HG03103 (cell line): ENCODE results near the gene CLCA2.

Experiments used
- ATAC-seq: cut with Tn5 transposase; IDR thresholded peaks from one replicate; pipeline ENCODE4 v1.9.1; 2021; ENCODE audit warnings: low read depth; ENCODE audit not compliant: unreplicated experiment

CLCA2 gene

DNA sequence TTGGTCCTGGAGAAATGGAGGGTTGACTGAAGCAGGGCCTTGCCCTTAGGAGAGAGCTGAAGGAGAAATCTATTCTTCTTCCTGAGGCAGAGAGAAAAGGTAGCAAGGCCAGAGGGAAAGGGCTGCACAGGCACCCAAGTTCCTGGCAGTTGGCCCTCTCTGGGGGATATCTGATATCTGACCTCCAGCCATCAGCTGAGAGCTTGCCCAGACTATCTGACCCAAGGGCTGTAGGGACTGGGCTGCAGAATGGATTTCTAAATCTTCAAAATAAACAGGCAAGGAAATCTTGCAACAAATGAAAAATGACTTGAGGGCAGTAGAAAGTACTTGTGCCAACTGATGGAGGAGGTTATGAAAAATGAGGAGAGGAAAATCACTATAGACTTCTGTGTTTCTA, 498 bp upstream of the CLCA2 start:
- no peak for ATAC-seq

DNA sequence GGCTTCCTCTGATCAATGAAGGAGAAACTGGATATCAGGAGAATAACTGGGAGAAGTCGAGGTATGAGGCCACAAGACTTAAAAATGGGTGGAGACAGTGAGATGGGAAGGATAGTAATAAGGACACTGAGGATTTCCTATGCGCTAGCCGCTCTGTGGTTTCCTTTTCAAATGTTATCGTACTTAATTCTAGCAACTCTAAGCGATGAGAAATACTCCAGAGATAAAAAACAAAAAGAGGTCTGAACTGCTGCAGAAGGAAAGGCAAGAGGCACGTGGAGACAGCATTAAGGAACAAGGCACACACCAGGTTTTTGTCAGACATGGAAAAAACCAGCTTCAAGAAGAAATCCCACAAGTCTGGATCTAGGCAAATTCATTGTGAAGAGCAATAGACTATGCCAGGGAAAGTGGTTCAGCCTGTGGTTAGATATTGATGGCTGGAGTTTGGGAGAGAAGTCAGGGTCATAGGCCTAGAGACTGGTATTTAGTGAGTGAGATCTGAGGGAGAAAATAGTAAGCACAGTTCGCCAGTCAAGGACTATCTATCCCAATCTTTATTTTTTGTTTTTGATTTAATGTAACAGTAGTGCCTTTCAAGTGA, 5.3 kb downstream of the CLCA2 start:
- ATAC-seq = no peak

DNA sequence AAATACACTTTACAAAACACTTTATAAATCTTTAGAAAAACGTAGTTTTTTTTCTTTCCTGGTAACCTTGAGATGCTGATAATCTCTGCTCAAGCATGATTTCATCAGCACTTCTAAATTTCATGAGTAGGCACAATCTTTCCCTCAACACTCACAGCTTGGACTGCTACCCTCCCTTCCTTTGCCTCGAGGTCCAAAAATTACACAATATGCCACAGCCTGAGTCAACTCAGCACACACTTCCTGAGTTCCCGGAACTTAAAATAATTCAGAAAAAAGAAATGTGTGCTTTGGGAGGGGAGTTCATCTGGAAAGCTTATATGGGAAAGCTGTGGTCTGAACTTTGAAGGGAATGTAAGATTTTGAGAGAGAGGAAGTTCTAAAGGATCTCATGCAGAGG, 5.9 kb downstream of the CLCA2 start:
- no peak for ATAC-seq

DNA sequence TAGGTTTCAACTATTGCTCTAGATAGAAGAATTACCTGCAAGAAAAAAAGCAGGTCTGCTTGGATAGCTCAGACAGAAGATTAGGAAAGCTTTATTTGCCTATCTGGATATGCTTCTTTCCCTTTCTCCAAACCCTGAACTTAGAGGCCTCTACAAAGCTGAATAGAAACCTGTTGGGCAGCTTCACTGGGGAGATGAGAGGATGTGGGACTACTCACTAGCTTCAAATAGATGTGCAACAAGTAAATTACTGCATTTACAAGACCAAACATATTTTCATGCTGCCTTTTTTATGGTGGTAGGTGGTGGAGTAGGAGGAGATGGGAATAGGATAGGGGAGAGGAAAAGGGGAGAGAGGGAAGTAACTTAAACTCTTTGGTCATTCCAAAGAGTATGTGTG, 6.4 kb downstream of the CLCA2 start:
- ATAC-seq = no peak

DNA sequence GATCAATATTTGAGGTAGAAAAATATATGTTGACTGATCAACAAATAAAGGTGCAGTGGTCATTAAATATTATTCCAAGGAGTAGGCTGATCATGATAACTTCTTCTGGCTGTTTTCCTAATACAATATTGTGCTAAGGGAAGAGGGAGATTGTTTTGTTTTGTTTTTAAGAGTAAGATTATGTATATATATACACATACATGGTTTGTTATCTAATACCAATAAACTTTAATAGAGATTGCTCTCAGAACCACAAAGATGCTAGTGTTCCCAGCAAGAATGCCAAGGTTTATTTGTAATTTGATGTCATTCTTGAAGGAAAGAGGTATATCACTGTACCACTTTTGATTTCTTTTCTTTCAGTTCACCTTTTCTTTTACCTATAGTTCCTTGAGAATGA, 10.1 kb downstream of the CLCA2 start:
- ATAC-seq = no peak

DNA sequence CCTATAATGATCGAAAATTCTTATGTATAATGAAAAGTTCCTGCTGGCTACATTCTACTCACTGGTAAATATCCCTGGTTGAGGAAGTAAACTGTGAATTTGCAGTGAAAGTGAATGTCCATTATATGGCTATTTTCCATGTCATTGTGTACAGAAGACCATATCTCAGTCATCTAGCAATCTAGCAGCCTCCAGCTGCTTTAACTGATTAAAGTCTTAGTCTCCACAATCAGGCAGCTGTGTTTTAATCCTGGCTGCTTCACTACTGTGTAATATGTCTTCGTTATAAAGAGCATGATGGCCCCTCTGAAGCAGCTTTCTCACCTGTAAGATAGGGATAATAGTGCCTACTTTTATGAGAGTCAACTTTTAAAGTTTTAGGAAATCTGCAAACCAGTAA, 11.4 kb downstream of the CLCA2 start:
- no peak for ATAC-seq

DNA sequence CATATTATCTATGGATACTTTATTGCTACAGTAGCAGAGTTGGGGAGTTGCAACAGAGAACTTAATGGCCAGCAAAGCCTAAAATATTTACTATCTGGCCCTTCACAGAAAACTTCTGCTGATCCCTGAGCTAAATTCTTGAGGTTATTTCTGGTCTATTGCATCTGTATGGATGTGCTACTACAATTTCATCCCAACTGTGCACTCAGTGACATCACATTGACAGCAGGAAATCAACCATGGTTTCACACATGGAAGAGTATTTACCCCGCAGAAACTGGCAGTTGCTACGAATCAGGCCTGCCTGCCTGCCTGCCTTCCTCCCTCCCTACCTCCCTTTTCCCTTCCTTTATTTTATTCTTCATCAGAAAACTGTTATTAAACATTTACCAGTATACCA, 12.1 kb downstream of the CLCA2 start:
- ATAC-seq = no peak

DNA sequence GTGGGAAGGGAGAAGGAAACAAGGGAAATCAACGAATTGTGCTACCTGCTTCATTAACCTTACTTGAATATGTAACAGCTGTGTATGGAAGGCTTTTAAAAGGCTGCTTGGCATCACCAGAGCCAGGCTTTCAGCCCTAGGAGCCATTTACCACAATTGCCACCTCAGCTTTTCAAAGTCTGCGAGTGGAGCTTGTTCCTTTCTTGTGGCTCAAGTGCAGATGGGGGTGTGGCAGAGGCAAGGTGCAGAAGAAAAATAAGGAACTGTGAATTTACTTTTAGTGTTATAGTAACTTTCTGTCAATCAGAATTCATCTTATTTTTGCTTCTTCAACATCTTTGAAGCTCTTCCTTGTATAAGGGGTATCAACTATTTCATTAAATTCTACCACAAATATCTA, 17.6 kb downstream of the CLCA2 start:
- no peak for ATAC-seq

DNA sequence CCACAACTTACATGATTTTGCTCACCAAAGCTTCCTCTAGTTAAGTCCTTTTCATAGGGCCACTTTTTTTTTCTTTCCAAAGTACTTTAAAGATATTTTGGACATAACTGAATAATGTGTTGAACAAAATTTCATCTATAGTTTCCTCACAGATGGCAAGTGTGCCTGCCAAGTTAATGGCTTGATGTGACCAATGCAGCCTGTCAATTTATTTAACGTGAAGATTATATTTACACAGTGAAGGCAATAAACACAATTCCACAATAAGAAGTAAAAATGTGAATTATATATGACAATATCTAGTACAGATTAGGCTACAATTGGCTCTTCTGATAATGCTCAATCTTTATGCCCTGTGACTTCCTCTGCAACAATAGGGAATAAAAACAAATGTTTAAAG, 18.0 kb downstream of the CLCA2 start:
- no peak for ATAC-seq

DNA sequence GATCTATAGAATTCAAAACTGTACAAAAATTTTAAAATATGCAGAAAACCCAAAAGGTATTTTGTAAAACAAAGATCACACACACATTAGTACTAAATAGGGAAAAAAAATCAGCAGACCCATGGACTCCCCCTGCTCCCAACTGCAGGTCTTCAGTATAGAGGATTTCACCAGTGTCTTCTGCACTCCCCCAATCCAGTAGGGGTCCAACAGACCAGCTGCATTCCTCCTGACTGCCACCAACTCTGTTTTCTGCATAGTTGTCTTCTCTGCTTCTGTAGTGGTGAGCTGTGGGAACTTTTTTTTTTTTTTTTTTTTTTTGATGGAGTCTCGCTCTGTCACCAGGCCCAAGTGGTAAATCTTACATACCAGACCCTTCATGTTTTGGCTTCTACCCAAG, 21.9 kb downstream of the CLCA2 start:
- no peak for ATAC-seq

DNA sequence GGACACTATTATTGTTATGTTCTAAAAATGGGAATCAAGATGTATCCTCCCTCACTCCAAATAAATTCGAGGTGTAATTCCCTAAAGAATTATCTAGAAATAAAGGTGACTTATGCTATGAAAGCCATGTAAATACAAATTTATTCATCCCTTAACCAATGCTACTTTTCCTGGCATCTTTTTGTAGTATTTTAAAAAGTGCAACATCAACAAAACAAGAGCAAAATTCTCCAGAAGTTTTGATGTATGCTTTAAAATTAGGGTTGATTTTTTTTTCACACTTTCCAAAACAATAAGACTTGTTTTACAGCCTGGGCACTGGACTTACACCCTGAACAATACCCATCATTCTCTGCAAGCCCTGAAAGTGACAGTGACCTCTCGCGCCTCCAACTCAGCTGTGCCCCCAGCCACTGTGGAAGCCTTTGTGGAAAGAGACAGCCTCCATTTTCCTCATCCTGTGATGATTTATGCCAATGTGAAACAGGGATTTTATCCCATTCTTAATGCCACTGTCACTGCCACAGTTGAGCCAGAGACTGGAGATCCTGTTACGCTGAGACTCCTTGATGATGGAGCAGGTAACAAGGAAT, 23.3 kb downstream of the CLCA2 start:
- no peak for ATAC-seq

DNA sequence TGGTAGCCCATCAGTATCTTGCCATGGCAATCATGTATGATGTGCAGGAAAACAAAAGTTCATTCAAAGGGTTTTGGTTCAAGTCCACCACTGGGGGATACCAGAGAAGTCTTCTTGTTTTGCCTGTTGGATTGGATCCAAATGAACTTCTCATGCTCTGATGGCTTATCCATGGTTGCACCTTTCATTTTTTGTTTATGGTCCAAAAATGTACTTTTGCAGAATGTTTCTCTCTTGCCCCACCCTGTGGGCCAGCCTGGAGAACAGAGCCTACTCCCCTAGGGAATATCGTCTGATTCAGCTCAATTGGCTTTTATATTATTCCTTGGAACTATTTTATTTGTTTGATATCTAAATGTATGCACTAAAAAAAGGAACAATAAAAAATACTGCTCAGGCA, 24.7 kb downstream of the CLCA2 start:
- ATAC-seq = no peak

DNA sequence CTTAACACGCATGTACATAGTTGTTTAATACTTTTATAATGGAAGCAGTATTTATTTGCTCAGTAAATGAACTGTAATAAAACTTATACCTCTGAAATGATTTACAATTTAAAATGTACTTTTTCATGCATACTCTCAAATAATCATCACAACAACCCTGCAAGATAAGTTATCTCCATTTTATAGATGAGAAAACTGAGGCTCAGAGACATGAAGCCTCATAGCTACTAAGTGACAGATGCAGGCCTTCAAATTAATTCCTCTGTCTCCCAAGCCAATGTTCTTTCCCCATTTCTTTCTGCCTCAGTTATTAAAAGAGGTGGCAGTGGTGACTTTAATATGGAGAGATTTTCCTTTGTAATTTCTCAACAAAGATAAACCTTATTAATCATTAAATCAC, 25.1 kb downstream of the CLCA2 start:
- ATAC-seq = no peak

DNA sequence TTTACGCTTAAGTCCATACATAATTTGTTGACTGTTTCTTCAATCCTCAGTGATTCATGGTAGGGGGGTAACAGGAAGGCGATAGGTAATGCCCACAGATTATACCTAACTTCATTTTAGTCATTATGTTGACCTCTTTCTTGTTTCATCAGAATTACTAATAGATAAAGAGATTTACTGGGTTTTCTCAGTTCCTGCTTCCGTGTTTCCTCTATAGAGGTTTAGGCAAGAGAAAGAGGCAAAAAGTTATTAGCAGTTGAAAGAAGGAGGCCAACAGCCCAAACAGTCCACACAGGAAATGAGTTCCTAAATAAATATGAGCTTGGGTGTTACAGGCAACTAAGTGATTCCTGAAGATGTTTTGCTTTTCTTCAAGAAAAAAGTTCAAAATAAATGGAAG, 26.9 kb downstream of the CLCA2 start:
- ATAC-seq = no peak

DNA sequence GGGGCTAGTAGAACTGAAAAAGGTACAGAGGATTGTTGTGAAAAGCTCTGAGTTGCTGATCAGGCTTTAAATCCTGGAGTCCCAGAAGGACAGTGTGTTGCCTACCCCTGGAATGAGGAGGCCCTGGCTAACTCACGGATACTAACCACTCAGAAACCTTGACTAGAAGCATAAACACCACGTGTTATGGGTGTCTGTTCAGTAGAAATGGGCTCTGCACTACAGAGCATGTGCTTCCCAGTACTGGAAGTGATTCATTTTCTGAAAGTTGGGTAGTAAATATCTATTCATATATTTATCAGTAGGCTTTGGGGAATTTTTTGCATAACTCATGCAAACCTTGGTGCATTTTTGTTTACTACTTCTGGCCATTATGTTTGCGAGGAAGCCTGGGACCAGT, 29.7 kb downstream of the CLCA2 start:
- ATAC-seq = no peak

DNA sequence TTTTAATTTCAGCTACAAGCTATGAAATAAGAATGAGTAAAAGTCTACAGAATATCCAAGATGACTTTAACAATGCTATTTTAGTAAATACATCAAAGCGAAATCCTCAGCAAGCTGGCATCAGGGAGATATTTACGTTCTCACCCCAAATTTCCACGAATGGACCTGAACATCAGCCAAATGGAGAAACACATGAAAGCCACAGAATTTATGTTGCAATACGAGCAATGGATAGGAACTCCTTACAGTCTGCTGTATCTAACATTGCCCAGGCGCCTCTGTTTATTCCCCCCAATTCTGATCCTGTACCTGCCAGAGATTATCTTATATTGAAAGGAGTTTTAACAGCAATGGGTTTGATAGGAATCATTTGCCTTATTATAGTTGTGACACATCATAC, 31.1 kb downstream of the CLCA2 start:
- no peak for ATAC-seq

DNA sequence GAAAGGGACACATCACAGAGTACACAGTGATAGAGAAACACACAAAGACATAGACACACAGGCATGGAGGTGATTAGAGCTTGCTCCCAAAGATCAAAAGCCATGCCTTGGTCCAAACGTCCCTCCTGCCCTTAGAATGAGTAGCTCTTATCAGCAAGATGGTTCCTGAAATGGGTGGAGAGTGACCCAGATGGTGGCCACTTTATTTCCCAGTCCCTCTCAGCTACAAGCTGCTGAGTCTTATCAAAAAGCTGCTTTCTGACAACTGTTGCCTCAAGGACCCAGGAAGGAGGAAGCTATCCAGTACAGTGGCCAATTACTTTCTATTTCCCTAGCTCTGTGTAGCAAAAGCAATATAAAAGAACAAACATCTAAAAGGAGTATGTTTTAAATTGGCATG, 37.0 kb downstream of the CLCA2 start:
- no peak for ATAC-seq

DNA sequence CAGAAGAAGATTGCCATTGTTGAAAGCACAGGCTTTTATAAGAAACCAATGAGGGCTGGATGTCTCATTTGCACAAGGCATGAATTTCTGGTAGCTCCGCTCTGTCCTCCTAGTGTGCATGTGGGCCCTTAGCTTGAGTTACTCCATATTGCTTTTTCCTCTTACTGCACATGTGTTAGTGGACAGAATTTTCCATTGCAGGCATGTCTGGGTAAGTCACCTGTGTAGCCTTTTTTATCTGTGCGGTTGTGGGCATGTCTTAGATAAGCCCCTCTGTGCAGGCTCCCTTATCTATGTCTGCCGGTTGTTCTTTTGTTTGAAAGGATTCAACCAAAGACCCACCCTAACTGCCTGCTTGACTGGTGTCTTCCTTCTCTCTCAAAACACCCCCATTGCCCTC, 37.5 kb downstream of the CLCA2 start:
- no peak for ATAC-seq

DNA sequence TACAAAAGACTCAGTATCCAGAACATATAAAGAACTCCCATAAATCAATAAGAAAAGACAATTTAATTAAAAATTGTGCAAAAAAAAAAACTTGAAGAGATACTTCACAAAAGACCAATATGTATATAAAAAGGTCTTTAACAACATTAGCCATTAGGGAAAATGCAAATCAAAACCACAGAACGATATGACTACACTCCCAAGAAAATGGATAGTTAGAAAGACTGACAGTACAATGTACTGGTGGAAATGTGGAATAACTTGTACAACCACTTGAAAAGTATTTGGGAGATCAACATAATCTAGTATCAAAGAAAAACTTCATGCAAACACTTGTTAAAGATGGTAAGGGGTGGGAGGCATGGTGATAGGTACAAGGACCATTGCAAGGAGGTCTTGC, 40.8 kb downstream of the CLCA2 start:
- ATAC-seq = no peak

DNA sequence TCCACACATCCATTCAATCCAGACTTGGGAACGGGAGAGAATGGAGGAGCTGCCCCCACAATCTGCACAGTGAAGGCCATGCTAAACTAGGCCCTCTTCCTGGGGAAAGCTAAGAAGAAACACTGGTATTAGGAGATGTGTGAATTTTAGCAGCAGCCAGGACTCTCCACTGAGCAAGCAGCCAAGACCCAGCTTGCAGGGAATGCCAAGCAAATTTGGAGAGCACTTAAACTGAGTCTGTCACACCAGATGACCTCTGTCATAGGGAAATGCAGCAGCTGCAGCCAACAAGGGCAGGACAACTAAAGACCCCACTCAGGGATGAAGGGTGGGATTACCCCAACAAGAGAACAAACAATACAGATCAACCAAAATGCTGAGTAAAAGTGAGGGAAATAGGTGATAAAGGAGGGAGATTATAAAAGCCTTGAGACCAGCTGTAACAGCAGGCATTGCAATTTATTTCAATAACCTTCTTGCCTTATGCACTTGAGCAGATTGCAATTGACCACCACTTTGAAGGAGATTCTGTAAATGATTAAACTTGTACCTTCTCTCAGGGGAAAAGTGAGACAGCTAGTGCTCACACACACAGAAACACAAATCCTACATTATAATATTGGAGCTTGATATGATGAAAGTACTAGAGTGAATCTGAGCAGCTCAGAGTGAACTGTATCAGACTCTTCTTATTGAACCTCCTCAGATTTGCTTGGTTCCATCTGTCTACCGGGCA, 42.3 kb downstream of the CLCA2 start:
- ATAC-seq = no peak

DNA sequence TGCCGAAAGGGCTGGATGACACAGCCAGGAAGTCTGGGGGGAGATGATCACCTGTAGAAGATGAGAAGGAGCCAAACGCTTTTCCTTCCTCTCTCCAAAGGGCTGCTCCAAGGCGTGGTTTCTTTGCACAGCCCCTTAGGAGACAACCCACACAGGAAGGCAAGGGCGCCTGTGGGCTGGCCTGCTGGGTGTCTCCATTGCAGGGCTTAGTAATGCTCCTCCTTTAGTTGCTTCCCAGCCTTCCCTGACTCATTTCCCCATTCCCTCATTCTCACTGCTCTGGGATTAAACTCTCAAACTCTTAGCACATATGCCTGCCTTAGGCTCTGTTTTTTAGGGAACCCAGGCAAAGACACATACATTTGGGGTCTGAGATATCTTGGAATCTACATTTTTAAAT, 43.0 kb downstream of the CLCA2 start:
- ATAC-seq = no peak

DNA sequence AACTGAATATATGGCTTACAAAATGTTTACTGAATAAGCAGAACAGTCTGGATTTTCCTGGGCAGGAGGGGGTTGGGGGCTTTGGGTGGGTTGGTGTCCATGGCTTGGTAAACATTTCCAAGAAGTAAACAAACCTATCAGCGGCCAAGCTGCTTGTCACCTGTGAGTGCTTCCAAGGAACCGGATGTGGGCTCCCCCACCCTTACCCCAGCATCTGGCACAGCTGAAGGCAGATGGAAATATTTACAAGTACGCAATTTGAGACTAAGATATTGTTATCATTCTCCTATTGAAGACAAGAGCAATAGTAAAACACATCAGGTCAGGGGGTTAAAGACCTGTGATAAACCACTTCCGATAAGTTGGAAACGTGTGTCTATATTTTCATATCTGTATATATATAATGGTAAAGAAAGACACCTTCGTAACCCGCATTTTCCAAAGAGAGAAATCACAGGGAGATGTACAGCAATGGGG, 44.6 kb downstream of the CLCA2 start, which contains the start of gene CLCA1:
Gene CLCA1, plus strand, starts transcription at position 427 of the 477 bp plus-strand sequence. Its CDS starts 45 bp downstream, at position 472.
- ATAC-seq = no peak
